ENCODE measurements around the gene DENND1B. TPM values are rescaled to one million over a fixed set of nuclear protein-coding genes. Genes with fewer than 3 reads are reported as not detected.

Gene DENND1B
- total RNA-seq, 2 donors from 2014 or later, result 17.1 to 22.5 TPM

DNA sequence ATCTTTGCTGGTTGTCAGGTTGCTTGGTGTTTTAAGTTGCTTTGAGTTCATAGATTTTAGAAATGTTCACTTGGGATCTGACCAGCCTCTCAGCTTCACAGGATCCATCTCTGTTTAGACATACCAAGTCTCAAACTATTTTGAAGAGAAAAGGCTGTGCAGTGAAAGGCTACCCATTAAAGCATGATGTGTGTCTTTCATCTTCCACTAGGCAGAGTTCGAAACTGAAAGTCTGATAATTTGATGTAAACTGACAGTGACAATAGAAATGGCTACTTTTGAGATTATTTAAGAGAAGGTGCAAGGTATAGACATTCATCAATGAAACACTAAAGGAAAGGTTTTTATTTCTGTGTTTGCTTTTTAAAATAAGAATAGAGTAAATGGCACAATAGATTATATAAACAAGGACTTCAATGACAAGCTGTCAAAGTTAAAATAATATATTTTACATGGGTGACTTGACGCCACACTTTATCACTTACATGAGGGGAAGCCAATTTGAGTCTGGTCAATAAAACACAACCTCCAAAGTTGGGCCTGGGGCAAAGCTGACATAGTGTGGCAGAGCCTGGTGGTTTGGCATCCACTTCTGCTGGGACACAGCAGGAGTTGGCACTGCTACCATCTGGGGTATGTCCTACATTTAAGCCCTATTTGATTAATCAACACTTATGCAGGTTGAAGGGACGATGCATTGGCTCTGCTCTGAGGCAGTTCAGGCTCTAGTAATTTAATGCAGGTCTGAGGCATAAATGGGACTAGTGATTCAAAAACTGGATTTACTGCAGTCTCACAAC lies 309.6 kb downstream of the DENND1B start:
- DNase-seq (no peak), ATAC-seq (no peak)
- intact Hi-C loops (cut with DNase I), result no loop called here

DNA sequence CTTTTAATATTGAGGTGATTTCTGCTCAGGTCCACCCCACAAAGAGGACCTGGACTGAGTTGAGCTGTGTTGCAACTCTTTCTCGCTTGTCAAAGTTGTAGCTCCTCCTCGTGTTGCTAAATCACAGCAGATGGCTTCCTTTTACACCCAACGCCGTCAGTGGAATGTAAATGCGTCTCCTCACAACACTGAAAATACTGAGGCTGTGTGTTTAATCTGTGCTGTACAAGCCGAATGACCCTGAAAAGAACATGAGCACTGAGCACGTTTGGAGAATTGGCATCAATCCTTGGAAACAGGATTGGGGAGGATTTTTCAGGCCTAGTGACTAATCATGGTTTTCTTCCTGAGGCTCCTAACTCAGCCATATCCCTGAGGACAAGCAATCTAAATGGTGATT lies 311.2 kb downstream of the DENND1B start:
- DNase-seq (no peak), ATAC-seq (peak; percentile 78 to 94)
- intact Hi-C loops (cut with DNase I), result no loop called here

DNA sequence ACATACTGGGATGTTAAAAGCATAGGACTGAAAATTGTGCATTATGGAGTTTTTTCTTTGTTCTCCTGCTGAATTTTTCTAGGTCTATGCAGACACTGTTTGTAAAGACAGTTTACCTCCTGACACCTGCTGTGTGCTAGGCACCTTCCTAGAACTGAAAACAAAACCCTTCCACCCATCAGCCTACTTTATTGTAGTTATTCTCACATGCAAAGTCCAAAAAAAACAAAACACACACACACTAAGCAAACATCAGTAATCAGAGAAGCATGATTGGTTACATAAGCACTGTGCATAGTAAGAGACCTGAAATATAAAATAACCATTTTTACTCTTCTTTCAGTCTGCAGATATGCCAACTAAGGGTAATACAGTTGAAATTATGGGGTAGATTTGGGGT lies 312.1 kb downstream of the DENND1B start:
- intact Hi-C loops (cut with DNase I), result no loop called here
- ATAC-seq (peak in 1 of 2 donors; percentile 30), DNase-seq (no peak)

DNA sequence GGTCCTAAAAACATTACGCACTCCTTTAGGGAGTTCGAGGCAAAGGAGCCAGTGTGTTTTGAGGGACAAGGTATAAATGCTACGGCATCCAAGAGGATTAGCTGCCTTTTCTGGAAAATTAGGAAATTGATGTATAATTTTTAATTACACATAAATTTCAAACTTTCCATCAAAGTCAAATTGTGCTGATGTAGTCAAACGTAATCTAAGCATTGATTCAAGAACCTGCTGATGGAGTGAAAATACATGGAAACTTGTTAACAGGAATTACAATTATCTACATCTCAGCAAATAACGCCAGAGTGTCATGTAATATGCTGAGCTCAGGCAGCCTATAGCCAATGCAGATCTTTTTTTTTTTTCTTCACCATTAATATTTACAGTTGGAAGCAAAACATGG lies 312.7 kb downstream of the DENND1B start:
- intact Hi-C loops (cut with DNase I), result no loop called here
- no peak for ATAC-seq
- no peak for DNase-seq

Other genes starting within 250 kb of the DENND1B start
- 1 to 10 TPM; 5.1 to 6.0 TPM for gene C1orf53, start 127.2 kb upstream of the DENND1B start, total RNA-seq
- under 1 TPM; 0.26 to 0.74 TPM for gene LHX9, start 141.9 kb upstream of the DENND1B start, total RNA-seq

Data from left cardiac atrium (tissue), 4 donors.